Activated B cell treated with CpG ODN at 0.5 μM for 24 hours (primary cell): ENCODE data around the gene MORN1. TPM values are rescaled to one million over a fixed set of nuclear protein-coding genes. Genes with fewer than 3 reads are reported as not detected.

Source experiments
- ATAC-seq: fragments of 200-7000 bp; cut with Tn5 transposase; one replicate; pipeline ENCODE4 v1.10.0; 2021; ENCODE audit warnings: low read depth, mild to moderate bottlenecking, moderate library complexity
- CTCF ChIA-PET: fragments of 350-600 bp; sonication (Branson Sonifier 250); formaldehyde crosslinking; loops from one replicate; lab custom pipeline; 2021; ENCODE audit warnings: antibody characterized with exemption; lab: Charles Lee
- POLR2A ChIA-PET: fragments of 350-600 bp; sonication (Branson Sonifier 250); formaldehyde crosslinking; loops from one replicate; lab custom pipeline; 2021; ENCODE audit warnings: antibody characterized with exemption; lab: Charles Lee
- DNase-seq: peaks from one replicate; pipeline ENCODE4 v3.0.0; 2022
- H3K27ac Mint-ChIP-seq: one replicate; pipeline ENCODE4 v1.8.0; 2020; ENCODE audit warnings: mixed read lengths
- H3K27me3 Mint-ChIP-seq: one replicate; pipeline ENCODE4 v1.8.0; 2021; ENCODE audit warnings: mixed read lengths
- H3K36me3 Mint-ChIP-seq: one replicate; pipeline ENCODE4 v1.8.0; 2021; ENCODE audit warnings: low read depth, mixed read lengths
- H3K4me1 Mint-ChIP-seq: one replicate; pipeline ENCODE4 v1.8.0; 2021; ENCODE audit warnings: mixed read lengths
- H3K4me3 Mint-ChIP-seq: one replicate; pipeline ENCODE4 v1.8.0; 2020; ENCODE audit warnings: mild to moderate bottlenecking, mixed read lengths
- H3K9me3 Mint-ChIP-seq: one replicate; pipeline ENCODE4 v1.8.0; 2020; ENCODE audit warnings: mixed read lengths
- CTCF ChIP-seq: fragments of 200-600 bp; IDR thresholded peaks from one replicate; pipeline ENCODE4 v1.8.0; 2022; ENCODE audit warnings: antibody characterized with exemption, mild to moderate bottlenecking
- intact Hi-C: fragments of 100-400 bp; cut with micrococcal nuclease; formaldehyde crosslinking; loops from one replicate; pipeline ENCODE4 v1.15.1; 2024
- total RNA-seq: library from RNA; stranded (reverse); gene quantifications from 2 replicates; pipeline ENCODE4 v1.2.3, GENCODE V29; 2022

The MORN1 gene
- total RNA-seq, 1 donor from 2014 or later, result 17.8 TPM

GRCh38 chr1:2290171-2290578 lies 101.2 kb downstream of the MORN1 start:
- CTCF ChIA-PET, result interaction anchor here (0.6 to 2.5 kb wide), 6 partner anchors 21 to 101 kb away, joined by 3 to 7 read pairs (median 4); partner anchors contain the start of genes FAAP20, MORN1 and RER1
- POLR2A ChIA-PET, result interaction anchor here (0.8 to 3.4 kb wide), 8 partner anchors 10 to 92 kb away, joined by 3 to 42 read pairs (median 6); no protein-coding TSS in a partner anchor
- Mint-ChIP-seq H3K27me3 (no peaks in the 10 kb centered on the region), H3K27ac (peak overlapping the region; percentile 71), H3K36me3 (peaks cover 4% of the 10 kb centered on the region), H3K4me1 (peaks cover 71% of the 10 kb centered on the region), H3K4me3 (peak overlapping the region; percentile 79), H3K9me3 (no peaks in the 10 kb centered on the region)
- no peak for TF ChIP-seq CTCF
- ATAC-seq (peak; percentile 21), DNase-seq (no peak)
- intact Hi-C loops, result no loop called here

- H3K27ac Mint-ChIP-seq, result no peak overlapping the region
- ATAC-seq, result no peak
- no peaks in the 10 kb centered on the region for H3K27me3 Mint-ChIP-seq
- peaks cover 66% of the 10 kb centered on the region for H3K4me1 Mint-ChIP-seq
- intact Hi-C loops, result no loop called here
- H3K4me3 Mint-ChIP-seq, result peak overlapping the region; percentile 79
- POLR2A ChIA-PET, result interaction anchor here (1.8 to 3.4 kb wide), 3 partner anchors 11 to 63 kb away, joined by 8 to 42 read pairs (median 19); no protein-coding TSS in a partner anchor
- no peak for TF ChIP-seq CTCF
- peaks cover 4% of the 10 kb centered on the region for H3K36me3 Mint-ChIP-seq
- H3K9me3 Mint-ChIP-seq, result no peaks in the 10 kb centered on the region
- no peak for DNase-seq
- CTCF ChIA-PET, result interaction anchor here (0.6 to 1.5 kb wide), 2 partner anchors 31 to 60 kb away, joined by 3 to 4 read pairs; no protein-coding TSS in a partner anchor
Observed at GRCh38 chr1:2289607-2290006, 101.7 kb downstream of the MORN1 start.

- H3K4me3 Mint-ChIP-seq, result no peak overlapping the region
- TF ChIP-seq CTCF, result no peak
- peaks cover 4% of the 10 kb centered on the region for H3K36me3 Mint-ChIP-seq
- ChIA-PET CTCF (no interaction called here), POLR2A (interaction anchor here (0.8 to 1.5 kb wide), 2 partner anchors 13 to 23 kb away, joined by 4 to 8 read pairs; no protein-coding TSS in a partner anchor)
- H3K27ac Mint-ChIP-seq, result no peak overlapping the region
- no peak for DNase-seq
- ATAC-seq, result no peak
- no peaks in the 10 kb centered on the region for H3K9me3 Mint-ChIP-seq
- intact Hi-C loops, result no loop called here
- no peaks in the 10 kb centered on the region for H3K27me3 Mint-ChIP-seq
- peaks cover 63% of the 10 kb centered on the region for H3K4me1 Mint-ChIP-seq
Observed at GRCh38 chr1:2288816-2289536, 102.4 kb downstream of the MORN1 start.

GRCh38 chr1:2288311-2288710 lies 103.0 kb downstream of the MORN1 start:
- Mint-ChIP-seq H3K27me3 (no peaks in the 10 kb centered on the region), H3K27ac (no peak overlapping the region), H3K9me3 (no peaks in the 10 kb centered on the region), H3K4me1 (peaks cover 57% of the 10 kb centered on the region), H3K36me3 (peaks cover 4% of the 10 kb centered on the region), H3K4me3 (no peak overlapping the region)
- intact Hi-C loops, result no loop called here
- ChIA-PET POLR2A (interaction anchor here (0.8 to 1.5 kb wide), 2 partner anchors 12 to 23 kb away, joined by 4 to 8 read pairs; no protein-coding TSS in a partner anchor), CTCF (no interaction called here)
- ATAC-seq (no peak), DNase-seq (no peak)
- no peak for TF ChIP-seq CTCF

GRCh38 chr1:2287649-2288048 lies 103.7 kb downstream of the MORN1 start:
- Mint-ChIP-seq H3K27ac (no peak overlapping the region), H3K9me3 (no peaks in the 10 kb centered on the region), H3K27me3 (no peaks in the 10 kb centered on the region), H3K36me3 (peaks cover 4% of the 10 kb centered on the region), H3K4me3 (no peak overlapping the region), H3K4me1 (peaks cover 51% of the 10 kb centered on the region)
- ATAC-seq (no peak), DNase-seq (no peak)
- ChIA-PET CTCF (no interaction called here), POLR2A (interaction anchor here (0.7 to 1.5 kb wide), 2 partner anchors 12 to 36 kb away, joined by 4 to 8 read pairs; no protein-coding TSS in a partner anchor)
- no peak for TF ChIP-seq CTCF
- intact Hi-C loops, result no loop called here
